Peyer's patch (tissue), 4 donors: ENCODE results near the gene CSTF3.

Experiments
- POLR2A ChIP-seq, 2 donors: fragments of 450-650 bp; IDR thresholded peaks; one replicate each; pipeline ENCODE4 v1.5.1; 2017; ENCODE audit warnings: antibody characterized with exemption in 2 of 2, mild to moderate bottlenecking in 2 of 2, moderate library complexity in 2 of 2
- TF ChIP-seq, protein P1 (sequence below), 6 experiments: fragments of 450-650 bp in 4 of 6; fragments of 200-600 bp in 2 of 6; sonication (generic) in 1 of 6; IDR thresholded peaks; one replicate each; pipeline ENCODE4 v1.5.1; 2017 to 2019; ENCODE audit warnings: antibody characterized with exemption in 6 of 6, mild to moderate bottlenecking in 3 of 6, moderate library complexity in 1 of 6

- TF ChIP-seq, protein P1, sequence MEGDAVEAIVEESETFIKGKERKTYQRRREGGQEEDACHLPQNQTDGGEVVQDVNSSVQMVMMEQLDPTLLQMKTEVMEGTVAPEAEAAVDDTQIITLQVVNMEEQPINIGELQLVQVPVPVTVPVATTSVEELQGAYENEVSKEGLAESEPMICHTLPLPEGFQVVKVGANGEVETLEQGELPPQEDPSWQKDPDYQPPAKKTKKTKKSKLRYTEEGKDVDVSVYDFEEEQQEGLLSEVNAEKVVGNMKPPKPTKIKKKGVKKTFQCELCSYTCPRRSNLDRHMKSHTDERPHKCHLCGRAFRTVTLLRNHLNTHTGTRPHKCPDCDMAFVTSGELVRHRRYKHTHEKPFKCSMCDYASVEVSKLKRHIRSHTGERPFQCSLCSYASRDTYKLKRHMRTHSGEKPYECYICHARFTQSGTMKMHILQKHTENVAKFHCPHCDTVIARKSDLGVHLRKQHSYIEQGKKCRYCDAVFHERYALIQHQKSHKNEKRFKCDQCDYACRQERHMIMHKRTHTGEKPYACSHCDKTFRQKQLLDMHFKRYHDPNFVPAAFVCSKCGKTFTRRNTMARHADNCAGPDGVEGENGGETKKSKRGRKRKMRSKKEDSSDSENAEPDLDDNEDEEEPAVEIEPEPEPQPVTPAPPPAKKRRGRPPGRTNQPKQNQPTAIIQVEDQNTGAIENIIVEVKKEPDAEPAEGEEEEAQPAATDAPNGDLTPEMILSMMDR (IDR thresholded peaks at IDR 0.05), result no peak
- no peak for TF ChIP-seq POLR2A (IDR thresholded peaks at IDR 0.05)
Measured at GRCh38 chr11:33191467-33191866, 30.2 kb upstream of the CSTF3 start.
